Renal cortex interstitium (tissue), 11 donors: ENCODE measurements around the gene CLEC7A. TPM values are rescaled to one million over a fixed set of nuclear protein-coding genes. Genes with fewer than 3 reads are reported as not detected.

Experiments used
- DNase-seq, 11 donors: peaks; one replicate each; pipeline ENCODE4 v3.0.0-alpha.2; 2013; ENCODE audit warnings: low read depth in 9 of 11, low spot score in 4 of 11; ENCODE audit errors: extremely low read depth in 1 of 11
- polyA plus RNA-seq, 3 donors: library from polyadenylated mRNA; unstranded; fragments of 120-200 nt; gene quantifications; one replicate each; pipeline ENCODE4 v1.2.1, GENCODE V29; 2013; ENCODE audit not compliant: insufficient read length in 3 of 3

CLEC7A gene
- polyA plus RNA-seq, 3 donors, result 1.9 to 4.1 (median 2.5) TPM

DNA sequence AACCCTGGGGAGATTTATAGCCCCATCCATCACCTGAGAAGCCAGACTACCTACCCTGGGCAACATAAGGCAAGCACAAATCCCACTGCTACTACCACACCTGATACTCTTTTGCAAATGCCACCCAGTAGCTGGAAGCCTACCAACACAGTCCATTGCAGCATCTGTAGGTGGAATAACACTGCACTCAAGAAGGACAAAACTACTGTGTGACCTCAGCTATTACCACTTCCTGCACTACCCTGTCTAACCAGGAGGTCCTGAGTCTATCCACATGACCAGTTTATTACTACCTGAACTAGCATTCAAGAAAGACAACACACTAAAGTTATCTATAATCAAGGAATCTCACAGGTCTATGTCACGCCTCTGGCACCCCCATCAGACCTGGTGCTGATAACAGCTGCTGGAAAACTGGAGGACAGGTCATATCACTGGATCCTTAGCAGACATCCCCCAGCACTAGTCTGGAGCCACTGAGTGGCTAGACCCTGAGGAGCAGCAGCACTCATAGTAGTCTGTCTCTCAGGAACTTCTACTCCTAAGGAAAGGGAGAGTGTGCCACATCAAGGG lies 28.3 kb downstream of the CLEC7A start:
- no peak for DNase-seq

DNA sequence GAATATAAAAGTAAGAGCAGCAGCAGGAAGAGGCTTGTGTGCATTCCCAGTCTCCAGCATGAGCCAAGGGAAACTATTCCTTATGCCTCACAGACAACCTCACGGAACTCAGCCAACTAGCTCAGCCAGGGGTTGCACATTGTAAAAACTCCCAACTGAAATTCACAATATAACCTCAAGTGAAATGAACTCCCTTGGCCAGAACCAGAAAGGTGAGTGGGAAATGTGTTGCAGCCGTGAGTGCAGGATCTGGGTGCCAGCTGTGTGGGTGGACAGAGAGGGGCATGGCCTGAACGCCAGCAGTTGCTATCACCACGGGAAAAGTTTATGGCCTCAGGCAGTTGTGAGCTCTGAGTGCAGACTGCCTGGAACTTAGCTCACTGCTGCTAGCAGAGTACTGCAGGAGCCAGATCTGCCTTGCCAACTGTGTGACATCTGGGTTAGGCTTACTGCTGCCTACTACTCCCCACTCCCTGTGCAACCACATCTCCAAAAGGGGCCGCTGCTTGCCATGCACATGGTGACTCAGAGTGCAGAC lies 28.9 kb downstream of the CLEC7A start:
- DNase-seq, result peak in 3 of 11 donors; percentile 5 to 27 (median 23)

DNA sequence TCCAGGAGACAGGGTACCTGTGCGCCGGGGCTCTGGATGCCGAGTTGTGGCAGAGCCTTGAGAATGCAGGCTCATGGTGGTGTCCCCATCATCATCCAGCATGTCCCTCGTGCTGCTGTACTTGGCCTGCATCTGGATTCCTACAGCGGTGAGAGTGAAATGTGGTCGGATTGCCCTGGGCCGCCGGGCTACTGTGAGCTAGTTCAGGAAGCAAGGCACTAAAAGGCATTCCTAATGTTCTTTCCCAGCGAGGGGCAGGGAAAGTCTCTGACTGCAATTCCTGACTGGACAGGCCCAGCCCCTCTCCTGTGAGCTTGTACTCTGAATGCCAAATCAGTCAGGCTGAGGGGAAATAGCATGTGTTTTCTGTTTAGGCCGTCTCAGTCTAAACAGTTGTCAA lies 31.2 kb downstream of the CLEC7A start, which contains the start of gene CLEC1A:
CLEC1A (minus strand) TSS at position 195 of the 400 bp plus-strand sequence; CDS start at position 132, 63 bp downstream.
- peak in 3 of 11 donors; percentile 6 to 33 (median 9) for DNase-seq

DNA sequence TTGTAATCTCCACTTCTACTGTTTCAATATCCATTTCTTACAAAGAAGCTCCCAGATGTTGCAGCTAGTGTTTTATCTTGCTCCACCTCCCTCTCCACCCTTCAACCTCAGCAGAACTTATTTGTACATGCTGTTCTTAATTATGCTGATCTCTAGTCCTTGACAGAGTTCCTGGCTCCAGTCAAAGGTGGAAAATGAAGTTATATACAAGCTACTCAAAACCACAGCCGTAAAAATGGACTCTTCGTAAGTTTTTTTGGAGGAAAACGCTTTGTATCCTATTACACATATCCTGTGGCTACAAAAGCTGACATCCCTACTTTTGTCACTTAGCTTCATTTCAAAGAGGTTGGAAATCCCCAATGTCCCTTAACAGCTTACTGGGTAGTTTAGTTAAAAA lies 32.5 kb downstream of the CLEC7A start:
- no peak for DNase-seq

DNA sequence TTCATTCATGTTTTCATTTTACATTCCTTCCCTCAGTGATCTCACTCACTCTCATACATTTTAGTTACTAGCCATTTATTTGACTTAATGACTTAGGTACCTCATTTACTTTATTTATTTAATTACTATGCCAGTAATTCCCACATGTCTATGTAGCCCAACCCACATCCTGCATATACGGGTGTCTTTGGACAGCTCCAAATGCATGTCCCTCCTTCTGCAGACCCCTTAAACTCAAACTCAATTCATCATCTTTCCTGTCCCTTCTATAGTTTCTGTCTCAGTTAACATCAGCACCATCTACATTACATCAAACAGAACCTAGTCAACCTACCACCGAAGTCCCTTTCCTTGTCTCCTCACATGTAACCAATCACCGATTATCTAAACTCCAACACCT lies 34.0 kb downstream of the CLEC7A start:
- no peak for DNase-seq

DNA sequence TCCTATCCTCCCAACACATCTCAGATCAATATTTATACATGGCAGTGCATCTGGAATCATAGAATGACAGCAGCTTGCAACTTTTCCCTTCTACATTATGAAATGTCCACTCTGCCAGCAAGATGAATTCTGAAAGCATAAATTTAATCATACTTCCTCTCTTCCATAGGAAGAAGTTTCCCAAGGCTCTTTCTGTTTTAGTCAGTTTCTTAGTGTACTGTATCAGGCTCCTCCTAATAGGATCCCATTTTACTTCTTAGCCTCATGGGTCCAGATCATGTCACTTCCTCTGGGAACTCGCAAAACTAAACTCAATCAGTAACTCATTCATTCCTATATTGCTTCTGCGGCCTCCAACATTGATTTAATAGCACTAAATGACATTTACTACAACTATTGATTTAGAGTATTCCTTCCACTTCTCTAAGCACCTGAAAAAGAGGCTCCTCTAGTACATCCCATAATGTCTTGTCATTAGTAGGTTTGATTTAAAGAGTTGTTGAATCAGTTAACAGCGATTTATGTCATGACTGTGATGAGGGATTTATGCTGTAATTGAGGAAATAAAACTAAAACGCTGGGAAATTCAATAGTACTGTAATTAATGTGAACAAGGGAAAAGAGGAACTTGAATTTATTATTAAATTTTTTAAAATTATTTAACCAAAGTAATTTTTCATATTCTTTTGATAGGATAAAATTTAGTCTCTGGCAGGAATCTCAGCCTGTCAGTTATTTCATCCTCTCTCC lies 35.2 kb downstream of the CLEC7A start:
- no peak for DNase-seq

DNA sequence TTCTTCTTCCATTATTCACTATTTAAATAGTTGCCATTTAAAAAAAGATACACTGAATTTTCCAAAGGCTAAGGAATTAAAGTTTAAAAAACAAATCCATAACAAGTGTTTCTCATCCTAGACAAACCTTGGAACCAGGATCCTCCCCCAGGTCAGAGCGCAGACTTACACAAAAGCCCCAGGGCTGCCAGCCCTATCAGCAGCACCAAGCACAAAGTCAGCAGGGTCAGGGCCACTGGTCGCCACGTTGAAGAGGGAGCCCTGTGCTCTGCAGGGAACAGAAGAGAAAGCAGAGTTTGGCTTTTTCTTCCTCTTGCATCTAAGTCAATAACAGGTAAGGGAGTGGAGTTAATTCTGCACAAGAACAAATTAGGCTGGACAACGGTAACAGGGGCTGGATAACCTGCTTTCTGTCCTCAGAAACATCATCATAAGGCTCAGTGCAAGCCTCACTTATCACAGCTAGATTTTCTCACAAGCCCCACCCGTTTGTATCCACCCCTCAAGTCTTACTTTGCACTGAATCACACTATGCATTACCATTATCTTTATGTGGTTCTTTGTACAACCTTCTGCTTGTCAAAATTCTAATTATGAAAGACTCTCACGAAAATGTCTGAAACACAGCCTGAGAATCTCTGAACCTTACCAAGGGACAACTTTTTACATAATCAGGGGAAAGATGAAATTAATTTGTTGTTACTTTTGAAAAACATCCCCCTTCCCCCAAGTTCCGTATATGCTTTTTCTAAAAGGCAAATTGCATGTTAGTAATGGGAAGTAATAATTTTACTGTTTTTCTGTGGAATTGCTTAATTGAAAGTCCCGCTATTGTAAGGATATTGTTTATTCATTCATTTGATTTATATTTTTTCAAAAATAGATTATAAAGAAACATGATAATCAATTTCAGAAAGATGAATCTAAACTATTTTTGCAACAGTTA lies 40.8 kb downstream of the CLEC7A start:
- DNase-seq, result no peak

DNA sequence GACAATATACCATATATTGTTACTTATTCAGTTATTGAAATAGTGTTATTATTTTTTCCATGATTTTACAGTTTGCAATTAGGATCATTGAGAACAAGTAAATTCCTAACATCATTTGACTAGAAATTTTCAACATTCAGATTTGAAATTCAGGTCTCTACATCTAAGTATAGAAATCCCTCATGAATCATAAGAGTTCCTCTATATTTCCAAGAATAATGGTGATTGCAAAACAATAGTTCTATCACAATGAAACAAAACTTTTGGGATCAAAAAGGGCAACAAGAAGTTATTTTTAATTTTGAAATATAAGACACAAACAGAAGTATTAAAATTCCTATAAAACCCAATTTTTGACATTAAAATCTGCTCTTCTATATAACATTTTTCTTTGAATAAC lies 42.0 kb downstream of the CLEC7A start:
- no peak for DNase-seq

DNA sequence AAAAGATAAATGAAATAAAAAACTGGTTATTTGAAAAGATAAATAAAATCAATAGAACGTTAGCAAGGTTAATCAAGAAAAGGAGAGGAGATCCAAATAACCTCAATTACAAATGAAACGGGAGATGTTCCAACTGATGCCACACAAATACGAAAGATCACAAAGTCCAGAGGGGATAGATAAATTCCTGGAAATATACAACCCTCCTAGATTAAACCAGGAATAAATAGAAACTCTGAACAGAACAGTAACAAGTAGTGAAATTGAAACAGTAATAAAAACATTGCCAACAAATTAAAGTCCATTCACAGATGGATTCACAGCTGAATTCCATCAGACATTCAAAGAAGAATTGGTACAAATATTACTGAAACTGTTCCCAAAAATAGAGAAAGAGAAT lies 43.6 kb downstream of the CLEC7A start:
- no peak for DNase-seq

DNA sequence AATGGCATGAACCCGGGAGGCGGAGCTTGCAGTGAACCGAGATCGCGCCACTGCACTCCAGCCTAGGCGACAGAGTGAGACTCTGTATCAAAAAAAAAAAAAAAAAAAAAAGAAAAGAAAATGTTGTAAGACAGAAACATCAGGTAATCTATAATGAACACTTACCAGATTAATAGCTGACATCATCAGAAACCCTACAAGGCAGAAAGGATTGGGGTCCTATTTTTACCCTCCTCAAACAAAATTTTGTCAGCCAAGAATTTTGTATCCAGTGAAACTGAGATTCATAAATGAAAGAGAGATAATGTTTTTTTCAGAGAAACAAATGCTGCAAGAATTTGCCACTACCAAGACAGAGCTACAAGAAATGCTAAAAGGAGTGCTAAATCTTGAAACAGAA lies 45.3 kb downstream of the CLEC7A start:
- DNase-seq, result no peak

DNA sequence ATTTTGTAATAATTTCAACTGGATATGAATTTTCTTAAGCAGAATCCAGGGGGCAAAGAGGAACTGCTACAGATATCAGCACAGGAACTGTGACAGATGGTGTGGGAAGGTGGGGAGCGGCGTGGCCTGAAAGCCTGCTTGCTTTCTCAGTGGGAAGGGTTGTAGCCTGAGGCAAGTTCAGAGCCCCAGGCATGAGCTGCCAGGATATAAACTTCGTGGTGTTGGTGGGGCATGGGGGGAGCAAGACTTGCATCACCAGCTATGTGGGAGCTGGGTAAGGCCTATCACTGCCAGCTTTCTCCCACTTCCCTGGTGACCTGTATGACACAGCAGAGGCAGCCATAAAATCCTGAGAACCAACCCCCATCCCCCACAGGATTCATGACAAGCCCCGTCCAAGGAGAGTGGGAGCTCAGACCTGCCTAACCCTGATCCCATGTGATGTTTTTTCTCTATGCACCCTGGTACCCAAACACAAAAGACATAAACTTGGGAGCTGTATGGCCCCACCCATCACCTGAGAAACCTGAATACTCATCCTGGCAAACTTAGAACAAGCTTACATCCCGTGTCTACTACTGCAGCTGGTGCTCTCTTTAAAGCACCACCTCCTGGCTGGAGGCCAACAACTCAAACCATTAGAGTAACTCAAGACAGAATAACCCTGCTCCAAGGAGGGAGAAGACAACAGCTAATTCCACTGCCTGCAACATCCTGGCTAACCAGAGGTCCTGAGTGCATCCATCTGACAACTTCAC lies 47.7 kb downstream of the CLEC7A start:
- DNase-seq, result no peak

DNA sequence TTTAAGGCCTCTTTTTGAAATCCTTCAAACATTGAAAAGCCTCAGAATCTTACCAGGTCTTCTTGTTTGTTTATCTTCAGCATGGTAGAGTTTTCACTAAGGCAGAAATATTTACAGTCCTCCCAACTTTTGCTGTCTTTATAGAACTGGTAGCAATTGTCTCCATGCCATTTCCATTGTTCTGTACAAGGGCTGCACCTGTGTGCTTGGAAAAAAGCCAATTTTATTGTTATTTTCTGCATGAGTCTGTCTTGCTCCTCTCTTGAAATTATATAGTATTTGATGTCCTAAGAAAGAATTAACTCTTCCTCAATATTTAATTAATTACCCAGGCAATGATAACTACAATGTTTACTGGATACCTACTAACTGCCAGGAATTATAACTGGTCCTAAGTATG lies 54.5 kb downstream of the CLEC7A start:
- no peak for DNase-seq

DNA sequence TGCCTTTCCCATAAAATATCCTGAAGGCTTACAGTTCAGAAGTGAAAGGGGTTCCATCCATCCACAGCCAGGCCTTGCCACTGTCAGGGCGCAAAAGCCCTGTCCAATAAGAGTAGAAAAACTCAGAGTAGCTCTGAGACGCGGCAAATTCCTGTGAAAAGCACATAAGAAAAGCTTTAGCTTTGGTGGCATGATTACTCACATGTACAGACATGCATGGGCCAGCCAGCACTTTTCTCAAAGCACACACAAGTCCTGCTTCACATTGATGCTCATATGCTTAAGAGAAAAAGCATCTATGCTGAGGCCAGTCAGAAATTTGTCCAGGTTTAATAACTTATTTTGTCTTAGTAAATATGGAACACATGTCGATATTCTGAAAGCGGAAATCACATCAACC lies 56.7 kb downstream of the CLEC7A start:
- no peak for DNase-seq

DNA sequence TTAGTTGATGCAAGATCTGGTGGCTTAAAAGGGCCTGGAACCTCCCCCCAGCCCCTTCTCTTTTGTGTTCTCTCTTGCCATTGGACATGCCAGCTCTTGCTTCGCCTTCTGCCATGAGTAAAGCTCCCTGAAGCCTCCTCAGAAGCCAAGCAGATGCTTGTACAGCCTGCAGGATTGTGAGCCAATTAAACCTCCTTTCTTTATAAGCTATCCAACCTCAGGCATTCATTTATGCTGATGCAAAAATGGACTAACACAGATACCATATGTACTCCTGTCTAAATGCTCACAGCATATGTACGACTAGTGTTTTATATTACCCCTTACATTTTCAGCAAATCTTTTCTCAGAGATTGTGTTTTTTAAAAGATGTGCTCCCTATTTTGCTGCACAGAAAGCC lies 57.9 kb downstream of the CLEC7A start:
- no peak for DNase-seq

DNA sequence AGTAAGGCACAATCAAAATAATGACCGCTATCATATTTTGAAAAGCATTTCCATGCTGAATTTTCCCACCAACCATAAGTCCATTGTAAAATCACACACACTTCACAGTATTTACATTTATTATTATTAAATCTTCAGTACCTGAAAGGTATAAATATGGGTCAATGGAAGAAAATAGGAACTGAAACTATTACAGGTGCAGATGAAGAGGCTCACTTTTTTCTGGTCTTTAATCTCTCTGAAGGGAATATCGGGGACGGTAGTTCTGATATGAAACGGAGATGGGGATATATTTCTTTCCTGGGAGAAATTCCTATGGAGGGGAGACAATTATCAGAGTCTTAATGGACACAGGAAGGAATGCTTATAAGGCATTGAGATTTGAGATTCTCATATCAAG lies 59.6 kb downstream of the CLEC7A start:
- DNase-seq, result no peak

DNA sequence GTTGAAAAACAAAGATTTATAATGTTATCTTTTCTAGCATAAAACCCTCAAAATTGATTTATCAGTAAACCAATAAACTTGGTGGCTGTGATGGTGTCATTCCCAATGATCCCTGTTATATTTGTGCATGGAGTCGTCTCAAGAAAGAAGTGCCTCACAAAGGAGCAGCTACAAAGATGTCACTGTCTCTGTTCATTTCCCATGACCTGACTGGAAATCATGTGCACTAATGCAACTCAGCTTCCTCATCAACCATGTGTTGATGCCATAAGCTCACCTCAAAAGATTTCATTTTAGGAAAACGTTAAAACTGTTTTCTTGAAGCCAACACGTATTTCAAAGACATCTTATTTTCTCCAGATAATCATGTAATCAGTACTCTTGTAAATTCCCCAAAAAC lies 60.0 kb downstream of the CLEC7A start:
- DNase-seq, result no peak

DNA sequence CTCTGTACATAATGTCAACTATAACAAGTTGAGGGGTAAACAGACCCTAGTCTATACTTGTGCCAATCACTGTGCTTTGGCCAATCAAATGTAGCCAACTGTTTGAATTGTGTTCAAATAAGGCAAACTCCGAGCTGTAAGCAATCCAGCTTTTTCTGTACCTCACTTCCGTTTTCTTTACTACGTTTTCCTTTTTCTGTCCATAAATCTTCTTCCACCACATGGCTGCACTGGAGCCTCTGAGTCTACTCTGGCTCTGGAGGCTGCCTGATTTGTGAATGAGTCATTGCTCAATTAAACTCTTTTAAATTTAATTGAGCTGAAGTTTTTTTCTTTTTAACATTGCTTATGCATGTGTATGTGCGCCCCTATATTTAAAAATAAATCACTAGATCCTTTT lies 60.9 kb downstream of the CLEC7A start:
- DNase-seq, result peak in 2 of 11 donors; percentile 8 to 9

DNA sequence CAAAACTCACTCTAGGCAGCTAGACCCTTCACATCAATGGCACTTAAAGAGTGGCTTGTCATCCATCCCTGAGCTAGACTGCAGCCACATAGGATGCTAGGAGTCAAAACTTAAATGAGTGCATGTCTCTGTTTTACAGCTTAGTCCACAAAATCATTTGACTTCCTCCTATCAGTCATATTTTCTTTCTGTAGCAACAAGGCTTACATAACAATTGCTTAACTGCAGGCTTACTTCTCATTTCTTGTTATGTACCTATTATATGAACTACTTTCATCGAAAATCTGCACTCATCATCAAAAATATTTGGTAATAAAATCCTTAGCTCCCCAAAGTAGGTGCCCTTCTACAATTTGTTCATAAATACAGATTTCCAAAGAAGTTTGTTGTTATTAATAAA lies 61.4 kb downstream of the CLEC7A start:
- DNase-seq, result no peak

DNA sequence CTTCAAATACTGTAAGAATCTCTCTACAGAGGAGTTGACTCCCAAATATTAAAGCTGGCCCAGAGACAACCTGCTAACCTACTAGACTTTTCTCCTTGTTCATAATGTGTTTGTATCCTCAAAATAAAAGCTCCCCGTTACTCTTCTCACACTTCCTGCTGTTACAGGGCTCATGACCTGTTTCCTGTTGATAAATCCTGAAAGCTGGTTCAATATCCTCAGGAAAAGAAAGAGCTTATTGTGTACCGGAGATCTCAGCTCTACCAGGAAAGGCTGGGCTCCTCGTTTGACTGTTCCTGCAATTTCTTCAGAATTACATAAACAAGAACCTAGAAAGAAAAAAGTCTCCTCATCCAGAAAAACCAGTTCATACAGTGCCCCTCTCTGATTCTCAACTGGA lies 62.1 kb downstream of the CLEC7A start:
- DNase-seq, result peak in 3 of 11 donors; percentile 9 to 16 (median 15)
